ENCODE data around the gene INPPL1. TPM values are rescaled to one million over a fixed set of nuclear protein-coding genes. Genes with fewer than 3 reads are reported as not detected.

The INPPL1 gene
- total and polyA plus RNA-seq, 2 donors (not counting 3 experiments of a cell fraction or from before 2014, with no cell fraction given), result 125 to 184 TPM

GRCh38 chr11:72247584-72247983 is 23.0 kb downstream of the INPPL1 start:
- peaks cover 52 to 62% of the 10 kb centered on the region in 2 experiments for H3K27me3 ChIP-seq (ENCODE audit: control insufficient read depth in 2 of 2, insufficient read depth in 2 of 2, low read length in 2 of 2)
- H3K4me2 ChIP-seq (ENCODE audit: insufficient read depth, low read length), result no peak overlapping the region
- no peak overlapping the region for H3K27ac ChIP-seq (ENCODE audit: insufficient read depth, low read depth, low read length)
- FAIRE-seq (no peak), DNase-seq (ENCODE audit: low read depth, low spot score) (no peak)
- no peak overlapping the region for H3K9ac ChIP-seq (replicated peaks; ENCODE audit: extremely low read depth, insufficient read depth, low read length)
- ChIA-PET POLR2A (no interaction called here), CTCF (interaction anchor here (1.1 to 2.0 kb wide), 2 partner anchors 9 to 11 kb away, joined by 3 to 8 read pairs; no protein-coding TSS in a partner anchor)
- no peak for TF ChIP-seq CTCF (IDR thresholded peaks at IDR 0.05; ENCODE audit: extremely low read depth in 1 of 2, insufficient read depth in 1 of 2, low read depth in 1 of 2, low read length in 2 of 2)
- TF ChIP-seq GATA2 (IDR thresholded peaks at IDR 0.05; ENCODE audit: insufficient read depth, insufficient read length, low read depth, low read length), result no peak
- no peak for TF ChIP-seq FOS (IDR thresholded peaks at IDR 0.05; ENCODE audit: borderline replicate concordance, insufficient read depth, low read length)
- TF ChIP-seq EZH2 (IDR thresholded peaks at IDR 0.05; ENCODE audit: borderline replicate concordance, low read depth, low read length, severe bottlenecking), result no peak
- TF ChIP-seq MAX (IDR thresholded peaks at IDR 0.05; ENCODE audit: insufficient read depth, insufficient read length), result no peak
- no peak for TF ChIP-seq POLR2AphosphoS5 (IDR thresholded peaks at IDR 0.05; ENCODE audit: insufficient read depth, low read depth, low read length)
- TF ChIP-seq JUN (IDR thresholded peaks at IDR 0.05; ENCODE audit: borderline replicate concordance, insufficient read depth, insufficient read length, low read depth), result no peak
- intact Hi-C loops (cut with micrococcal nuclease), result no loop called here
- BruUV-seq (replicated peaks), result no TSS peak
- no peaks in the 10 kb centered on the region for H3K9me1 ChIP-seq (replicated peaks; ENCODE audit: control insufficient read depth, extremely low read depth, insufficient read depth, low read length)
- dilution Hi-C loops (cut with MboI; ENCODE audit: extremely low pct_ligation_motif_present, low sequenced_read_pairs), result no loop called here
- no peaks in the 10 kb centered on the region for H3K4me1 ChIP-seq (ENCODE audit: control insufficient read depth, extremely low read depth, insufficient read depth, low read length)
- H2AFZ ChIP-seq (ENCODE audit: low read depth, low read length), result no peak overlapping the region
- no peaks in the 10 kb centered on the region for H3K9me3 ChIP-seq (replicated peaks; ENCODE audit: control insufficient read depth, insufficient read depth, low read length)
- H3K36me3 ChIP-seq (ENCODE audit: control insufficient read depth in 2 of 2, extremely low read depth in 1 of 2, insufficient read depth in 2 of 2, low read length in 2 of 2), result no peaks in the 10 kb centered on the region
- H3K79me2 ChIP-seq (ENCODE audit: control insufficient read depth, insufficient read depth, low read length), result no peaks in the 10 kb centered on the region
- H4K20me1 ChIP-seq (replicated peaks; ENCODE audit: control insufficient read depth, extremely low read depth, insufficient read depth, low read length), result no peaks in the 10 kb centered on the region
- no peak overlapping the region for H3K4me3 ChIP-seq (replicated peaks in 1 of 3; ENCODE audit: insufficient read depth in 1 of 3, low read depth in 1 of 3, low read length in 3 of 3)

All from endothelial cell of umbilical vein (primary cell).